IMR-90 (cell line): ENCODE measurements around the gene PGAP1. TPM values are rescaled to one million over a fixed set of nuclear protein-coding genes. Genes with fewer than 3 reads are reported as not detected.

ENCODE experiments used
- ATAC-seq: fragments of 200-7000 bp; cut with Tn5 transposase; 2 replicates; pipeline ENCODE4 v1.9.1; 2020; ENCODE audit warnings: low read depth, mild to moderate bottlenecking, moderate library complexity
- BruUV-seq: library from RNA; stranded (reverse); fragments of 400-500 nt; replicated peaks from 2 replicates; lab custom pipeline; 2021; lab: Mats Ljungman, UMichigan
- CTCF ChIA-PET: fragments of 300-600 bp; formaldehyde crosslinking; extraction: SDS; loops from one replicate; lab custom pipeline; 2021; ENCODE audit warnings: antibody characterized with exemption; lab: Yijun Ruan, JAX
- POLR2A ChIA-PET: fragments of 300-600 bp; sonication (Branson Sonifier 250); formaldehyde crosslinking; loops from one replicate; lab custom pipeline; 2022; ENCODE audit warnings: antibody characterized with exemption; ENCODE audit not compliant: unreplicated experiment; lab: Charles Lee
- DNase-seq: peaks from one replicate; pipeline ENCODE4 v3.0.0; 2013
- H2AFZ ChIP-seq: replicated peaks from 2 replicates; pipeline ENCODE3; 2013; ENCODE audit warnings: low read length, mild to moderate bottlenecking; ENCODE audit not compliant: poor library complexity
- H2AK5ac ChIP-seq: 2 replicates; pipeline ENCODE4 v1.6.1; 2013; ENCODE audit warnings: low read depth, low read length, inconsistent platforms
- H2AK9ac ChIP-seq: replicated peaks from 2 replicates; pipeline ENCODE3; 2013; ENCODE audit warnings: mild to moderate bottlenecking, low read depth, low read length, moderate library complexity; ENCODE audit not compliant: poor library complexity
- H2BK120ac ChIP-seq: 2 replicates; pipeline ENCODE4 v1.6.1; 2013; ENCODE audit warnings: low read depth, low read length, inconsistent platforms
- H2BK15ac ChIP-seq: 3 replicates; pipeline ENCODE4 v1.6.1; 2013; ENCODE audit warnings: low read depth, low read length, inconsistent platforms
- H2BK20ac ChIP-seq: 2 replicates; pipeline ENCODE4 v1.6.1; 2013; ENCODE audit warnings: low read depth, mild to moderate bottlenecking, inconsistent platforms, low read length, moderate library complexity
- H2BK5ac ChIP-seq: 2 replicates; pipeline ENCODE4 v1.6.1; 2013; ENCODE audit warnings: mild to moderate bottlenecking, low read depth, low read length, inconsistent platforms; ENCODE audit not compliant: poor library complexity, severe bottlenecking
- H3K14ac ChIP-seq: replicated peaks from 2 replicates; pipeline ENCODE4 v1.6.1; 2013; ENCODE audit warnings: low read depth, low read length, inconsistent platforms
- H3K18ac ChIP-seq: 2 replicates; pipeline ENCODE4 v1.6.1; 2013; ENCODE audit warnings: low read depth, low read length, control low read depth
- H3K23ac ChIP-seq: 2 replicates; pipeline ENCODE4 v1.6.1; 2013; ENCODE audit warnings: low read depth, low read length, inconsistent platforms
- H3K27ac ChIP-seq: 2 replicates; pipeline ENCODE4 v1.5.1; 2013; ENCODE audit warnings: mild to moderate bottlenecking, control low read depth, low read length; ENCODE audit not compliant: insufficient read depth
- H3K27me3 ChIP-seq: 2 replicates; pipeline ENCODE4 v1.6.1; 2013; ENCODE audit warnings: low read length; ENCODE audit not compliant: control insufficient read depth, insufficient read depth
- H3K36me3 ChIP-seq: 2 replicates; pipeline ENCODE4 v1.6.1; 2013; ENCODE audit warnings: low read length, mixed read lengths; ENCODE audit not compliant: control insufficient read depth, insufficient read depth
- H3K4ac ChIP-seq: 2 replicates; pipeline ENCODE4 v1.6.1; 2013; ENCODE audit warnings: low read depth, low read length, inconsistent platforms
- H3K4me1 ChIP-seq: 2 replicates; pipeline ENCODE4 v1.6.1; 2013; ENCODE audit warnings: low read length, mixed read lengths; ENCODE audit not compliant: control insufficient read depth, insufficient read depth
- H3K4me2 ChIP-seq: 2 replicates; pipeline ENCODE4 v1.6.1; 2013; ENCODE audit warnings: low read depth, mild to moderate bottlenecking, control low read depth, low read length, moderate library complexity
- H3K4me3 ChIP-seq: 2 replicates; pipeline ENCODE4 v1.5.1; 2013; ENCODE audit warnings: low read depth, mild to moderate bottlenecking, control low read depth, low read length, moderate library complexity; ENCODE audit not compliant: insufficient read depth
- H3K56ac ChIP-seq: 2 replicates; pipeline ENCODE4 v1.6.1; 2013; ENCODE audit warnings: low read length, inconsistent platforms; ENCODE audit not compliant: insufficient read depth; ENCODE audit errors: extremely low read depth
- H3K79me1 ChIP-seq, 2 experiments: 2 replicates each; pipeline ENCODE4 v1.6.1; 2013; ENCODE audit warnings: low read length in 2 of 2, inconsistent platforms in 1 of 2, low read depth in 1 of 2
- H3K9ac ChIP-seq: 2 replicates; pipeline ENCODE4 v1.6.1; 2013; ENCODE audit warnings: low read depth, low read length, control low read depth
- H3K9me1 ChIP-seq: 2 replicates; pipeline ENCODE4 v1.6.1; 2013; ENCODE audit warnings: low read length, inconsistent platforms; ENCODE audit not compliant: insufficient read depth
- H3K9me3 ChIP-seq: 2 replicates; pipeline ENCODE4 v1.6.1; 2013; ENCODE audit warnings: low read length; ENCODE audit not compliant: control insufficient read depth, insufficient read depth
- H4K20me1 ChIP-seq: 2 replicates; pipeline ENCODE4 v1.6.1; 2013; ENCODE audit warnings: low read length, inconsistent platforms; ENCODE audit not compliant: insufficient read depth
- H4K5ac ChIP-seq: 2 replicates; pipeline ENCODE4 v1.6.1; 2013; ENCODE audit warnings: mild to moderate bottlenecking, low read depth, low read length, control low read depth
- H4K8ac ChIP-seq, 2 experiments: 2 replicates each; pipeline ENCODE4 v1.6.1; 2013; ENCODE audit warnings: low read depth in 2 of 2, low read length in 2 of 2, control low read depth in 1 of 2, inconsistent platforms in 1 of 2
- H4K91ac ChIP-seq: 2 replicates; pipeline ENCODE4 v1.6.1; 2013; ENCODE audit warnings: low read depth, low read length, inconsistent platforms; ENCODE audit not compliant: insufficient read depth
- BHLHE40 ChIP-seq: fragments of 150-350 bp; IDR thresholded peaks from 2 replicates; pipeline ENCODE4 v1.6.1; 2016; ENCODE audit warnings: mild to moderate bottlenecking, low read depth, low read length
- CTCF ChIP-seq: conservative IDR thresholded peaks from 2 replicates; pipeline ENCODE4 v1.5.1; 2012; ENCODE audit warnings: mild to moderate bottlenecking, low read depth, low read length, improper control_type of control experiment
- MAZ ChIP-seq: IDR thresholded peaks from 2 replicates; pipeline ENCODE4 v1.6.1; 2012; ENCODE audit warnings: low read depth, mild to moderate bottlenecking, low read length, improper control_type of control experiment, moderate library complexity, borderline replicate concordance
- SMC3 ChIP-seq: fragments of 150-350 bp; IDR thresholded peaks from 2 replicates; pipeline ENCODE4 v1.6.1; 2016; ENCODE audit warnings: low read depth, mild to moderate bottlenecking, antibody characterized with exemption, low read length, moderate library complexity
- whole genome bisulfite sequencing, 2 experiments: methylation state at CpG; one replicate each; pipeline versions ENCODE4 v1.1.5 to v1.1.7; 2013; ENCODE audit warnings: missing lambda C conversion rate in 2 of 2; ENCODE audit not compliant: insufficient read length in 1 of 2; ENCODE audit errors: extremely low coverage in 2 of 2; 5-methylcytosine and 5-hydroxymethylcytosine counted together
- dilution Hi-C: fragments of 300-500 bp; cut with HindIII; formaldehyde crosslinking; loops from one replicate; pipeline ENCODE4 v1.14.3; 2018; ENCODE audit warnings: low sequenced_read_pairs; ENCODE audit not compliant: unreplicated experiment
- in situ Hi-C: fragments of 300-500 bp; cut with MboI; formaldehyde crosslinking; loops from 3 replicates; pipeline ENCODE4 v1.14.3; 2019; ENCODE audit warnings: low sequenced_read_pairs, inconsistent platforms, mixed read lengths
- intact Hi-C: fragments of 100-400 bp; cut with micrococcal nuclease; formaldehyde crosslinking; loops from 2 replicates; pipeline ENCODE4 v1.10.0; 2022
- polyA plus RNA-seq, 3 experiments: library from polyadenylated mRNA; depleted of rRNA; stranded (reverse); fragments of >200 nt; gene quantifications; 2 replicates each; pipeline ENCODE4 v1.2.3, GENCODE V29; 2012; ENCODE audit warnings: low replicate concordance in 1 of 3
- total RNA-seq: library from RNA; depleted of rRNA; stranded (reverse); fragments of >200 nt; gene quantifications from 2 replicates; pipeline ENCODE4 v1.2.3, GENCODE V29; 2012

PGAP1 gene
- total and polyA plus RNA-seq, 2 of the 4 experiments (the other 2 are of a cell fraction) = 1.9 to 5.7 TPM

GRCh38 chr2:196955036-196955435 lies 28.5 kb upstream of the PGAP1 start:
- Histone ChIP-seq H2BK20ac (no peak overlapping the region), H3K4me1 (no peaks in the 10 kb centered on the region), H3K4me2 (no peak overlapping the region), H3K9me3 (no peaks in the 10 kb centered on the region), H2AFZ (no peak overlapping the region), H3K9ac (no peak overlapping the region), H3K27ac (no peak overlapping the region), H3K27me3 (no peaks in the 10 kb centered on the region), H4K91ac (no peak overlapping the region), H3K56ac (no peak overlapping the region), H2BK5ac (no peak overlapping the region), H3K36me3 (no peaks in the 10 kb centered on the region), H3K9me1 (no peaks in the 10 kb centered on the region), H3K4me3 (no peak overlapping the region), H3K23ac (no peak overlapping the region), H2AK5ac (no peak overlapping the region), H4K20me1 (no peaks in the 10 kb centered on the region), H3K4ac (no peak overlapping the region), H3K14ac (no peak overlapping the region), H3K79me1 (no peaks in the 10 kb centered on the region), H3K18ac (no peak overlapping the region), H4K8ac (no peak overlapping the region), H2AK9ac (no peak overlapping the region), H2BK120ac (no peak overlapping the region), H2BK15ac (no peak overlapping the region), H4K5ac (no peak overlapping the region)
- POLR2A ChIA-PET = no interaction called here
- WGBS, 2 experiments = no CpG with 5 or more reads among the region's 3 CpGs
- BruUV-seq = no TSS peak
- TF ChIP-seq CTCF = no peak
- no peak for TF ChIP-seq BHLHE40
- no peak for TF ChIP-seq SMC3
- no peak for TF ChIP-seq MAZ
- DNase-seq (no peak), ATAC-seq (no peak)
- in situ Hi-C loops = no loop called here
- intact Hi-C loops = no loop called here
- CTCF ChIA-PET = interaction anchor here (0.7 kb wide), 1 partner anchor 13 kb away, joined by 3 read pairs; no protein-coding TSS in a partner anchor
- dilution Hi-C loops = no loop called here
